Mucosa of descending colon (tissue), 3 donors: ENCODE results near the gene MROH2A. TPM values are rescaled to one million over a fixed set of nuclear protein-coding genes. Genes with fewer than 3 reads are reported as not detected.
A peak's percentile ranks its signal among the peaks of the same experiment; 100 is the strongest.

Experiments used
- ATAC-seq: fragments of 200-7000 bp; cut with Tn5 transposase; one replicate; pipeline ENCODE4 v1.9.1; 2020; ENCODE audit warnings: mild to moderate bottlenecking, moderate library complexity
- DNase-seq, 3 donors: peaks; one replicate each; pipeline ENCODE4 v3.0.0-alpha.2; 2020
- H3K36me3 ChIP-seq: fragments of 200-600 bp; one replicate; pipeline ENCODE4 v1.8.0; 2021; ENCODE audit warnings: low read depth, mild to moderate bottlenecking
- H3K4me1 ChIP-seq: fragments of 200-600 bp; one replicate; pipeline ENCODE4 v1.8.0; 2021; ENCODE audit warnings: low read depth, mild to moderate bottlenecking
- H3K4me3 ChIP-seq: fragments of 200-600 bp; one replicate; pipeline ENCODE4 v1.8.0; 2021; ENCODE audit warnings: mild to moderate bottlenecking
- H3K9me3 ChIP-seq: fragments of 200-600 bp; one replicate; pipeline ENCODE4 v1.8.0; 2021; ENCODE audit warnings: mild to moderate bottlenecking
- CTCF ChIP-seq: fragments of 200-600 bp; IDR thresholded peaks from one replicate; pipeline ENCODE4 v1.8.0; 2022; ENCODE audit warnings: antibody characterized with exemption, mild to moderate bottlenecking
- intact Hi-C, 2 donors: fragments of 100-400 bp; cut with DNase I in 1 of 2; cut with micrococcal nuclease in 1 of 2; formaldehyde crosslinking; loops; one replicate each; pipeline versions ENCODE4 v1.11.0 to v1.11.1; 2022; cut with DNase I, micrococcal nuclease
- total RNA-seq, 3 donors: library from RNA; stranded (reverse); fragmentation: NEBNext Ultra II Directional in 2 of 3; extraction: Animal tissue kit (Norgen Biotek cat#: 25700) in 2 of 3; gene quantifications; one replicate each; pipeline versions ENCODE4 v1.2.1 to v1.2.4, GENCODE V29; 2021 to 2023
- donor health status: DM: no; HTN: no; CAD: no; lungs with moderate emphysema.
- donor health status: DM: no; HTN: no; CAD: no.
- donor health status: DM: no; HTN: yes; CAD: no.

Gene MROH2A
- total RNA-seq, 3 donors from 2014 or later, result 0.20 TPM; not detected in 2

GRCh38 chr2:233854241-233854981 is 76.3 kb downstream of the MROH2A start, which contains the start of gene HJURP:
Gene HJURP, minus strand, starts transcription at chr2:233854535. Its CDS starts 35 bp downstream, at chr2:233854500.
- DNase-seq (peak; percentile 93 to 95 (median 94)), ATAC-seq (peak; percentile 97)
- intact Hi-C loops, result no loop called here
- no peak for TF ChIP-seq CTCF
- H3K4me3 ChIP-seq, result peak within 1 kb of the TSS; percentile 45
- H3K36me3 ChIP-seq, result no peaks in the 10 kb centered on the region
- peaks cover 4% of the 10 kb centered on the region for H3K4me1 ChIP-seq
- H3K9me3 ChIP-seq, result no peaks in the 10 kb centered on the region

GRCh38 chr2:233855345-233855744 is 77.2 kb downstream of the MROH2A start:
- no peaks in the 10 kb centered on the region for H3K36me3 ChIP-seq
- no peak for ATAC-seq
- H3K4me1 ChIP-seq, result peaks cover 4% of the 10 kb centered on the region
- DNase-seq, result no peak
- no peak overlapping the region for H3K4me3 ChIP-seq
- no peak for TF ChIP-seq CTCF
- intact Hi-C loops, result no loop called here
- no peaks in the 10 kb centered on the region for H3K9me3 ChIP-seq

GRCh38 chr2:233856184-233856583 is 78.1 kb downstream of the MROH2A start:
- no peak for TF ChIP-seq CTCF
- intact Hi-C loops, result no loop called here
- H3K9me3 ChIP-seq, result no peaks in the 10 kb centered on the region
- H3K4me3 ChIP-seq, result no peak overlapping the region
- DNase-seq (no peak), ATAC-seq (no peak)
- H3K4me1 ChIP-seq, result peaks cover 4% of the 10 kb centered on the region
- no peaks in the 10 kb centered on the region for H3K36me3 ChIP-seq

- DNase-seq, result peak in 2 of 3 donors; percentile 74 to 77
- H3K4me3 ChIP-seq, result no peak overlapping the region
- peak; percentile 67 for TF ChIP-seq CTCF
- ATAC-seq, result peak; percentile 57
- intact Hi-C loops, result no loop called here
- H3K4me1 ChIP-seq, result peaks cover 4% of the 10 kb centered on the region
- no peaks in the 10 kb centered on the region for H3K36me3 ChIP-seq
- H3K9me3 ChIP-seq, result no peaks in the 10 kb centered on the region
Measured at GRCh38 chr2:233857511-233858141, 79.5 kb downstream of the MROH2A start.

- intact Hi-C loops, result no loop called here
- no peaks in the 10 kb centered on the region for H3K36me3 ChIP-seq
- no peak for DNase-seq
- ATAC-seq, result no peak
- no peak overlapping the region for H3K4me3 ChIP-seq
- no peak for TF ChIP-seq CTCF
- no peaks in the 10 kb centered on the region for H3K9me3 ChIP-seq
- peaks cover 4% of the 10 kb centered on the region for H3K4me1 ChIP-seq
Measured at GRCh38 chr2:233858331-233858730, 80.2 kb downstream of the MROH2A start.
